Measurements from ENCODE around the gene MRTFB. TPM values are rescaled to one million over a fixed set of nuclear protein-coding genes. Genes with fewer than 3 reads are reported as not detected.

MRTFB gene
- total RNA-seq, 1 experiment from 2014 or later = 29.5 TPM

GRCh38 chr16:14095883-14096551 is 24.9 kb downstream of the MRTFB start:
- Mint-ChIP-seq H3K36me3 (ENCODE audit: insufficient read depth, unreplicated experiment) (peaks cover 7% of the 10 kb centered on the region), H3K27me3 (ENCODE audit: insufficient read depth, unreplicated experiment) (no peaks in the 10 kb centered on the region), H3K4me1 (ENCODE audit: low read depth, unreplicated experiment) (peaks cover 21% of the 10 kb centered on the region), H3K9me3 (ENCODE audit: unreplicated experiment) (no peaks in the 10 kb centered on the region), H3K27ac (ENCODE audit: unreplicated experiment) (no peak overlapping the region), H3K4me3 (ENCODE audit: unreplicated experiment) (no peak overlapping the region)
- Histone ChIP-seq H3K27me3 (replicated peaks; ENCODE audit: control insufficient read depth, insufficient read depth, low read length) (no peaks in the 10 kb centered on the region), H3K4me3 (ENCODE audit: low read depth, low read length) (no peak overlapping the region), H3K36me3 (ENCODE audit: control insufficient read depth, insufficient read depth, low read length) (no peaks in the 10 kb centered on the region), H3K4me1 (peaks cover 42% of the 10 kb centered on the region), H3K9me3 (no peaks in the 10 kb centered on the region)
- no peak for DNase-seq
- intact Hi-C loops (cut with micrococcal nuclease; ENCODE audit: unreplicated experiment) = loop anchor here (10.0 kb wide), 1 partner anchor 89 kb away; no protein-coding TSS in a partner anchor
- POLR2A ChIA-PET = no interaction called here
- TF ChIP-seq CTCF (IDR thresholded peaks at IDR 0.05; ENCODE audit: insufficient read depth in 1 of 2, low read depth in 1 of 2, low read length in 1 of 2, severe bottlenecking in 1 of 2, unreplicated experiment in 1 of 2) = no peak
- BruUV-seq (replicated peaks) = no TSS peak
- CTCF ChIA-PET = interaction anchor here (1.4 kb wide), 1 partner anchor 172 kb away, joined by 3 read pairs; no protein-coding TSS in a partner anchor

GRCh38 chr16:14097182-14097959 is 26.3 kb downstream of the MRTFB start:
- TF ChIP-seq CTCF (IDR thresholded peaks at IDR 0.05; ENCODE audit: insufficient read depth in 1 of 2, low read depth in 1 of 2, low read length in 1 of 2, severe bottlenecking in 1 of 2, unreplicated experiment in 1 of 2) = no peak
- H3K4me1 ChIP-seq = peaks cover 46% of the 10 kb centered on the region
- POLR2A ChIA-PET = no interaction called here
- H3K27me3 Mint-ChIP-seq (ENCODE audit: insufficient read depth, unreplicated experiment) = no peaks in the 10 kb centered on the region
- no peaks in the 10 kb centered on the region for H3K27me3 ChIP-seq (replicated peaks; ENCODE audit: control insufficient read depth, insufficient read depth, low read length)
- DNase-seq = peak; percentile 55 to 78
- H3K4me3 Mint-ChIP-seq (ENCODE audit: unreplicated experiment) = peak overlapping the region; percentile 68
- no peaks in the 10 kb centered on the region for H3K9me3 Mint-ChIP-seq (ENCODE audit: unreplicated experiment)
- peak overlapping the region; percentile 78 for H3K27ac Mint-ChIP-seq (ENCODE audit: unreplicated experiment)
- CTCF ChIA-PET = interaction anchor here (1.4 kb wide), 1 partner anchor 174 kb away, joined by 3 read pairs; no protein-coding TSS in a partner anchor
- H3K36me3 ChIP-seq (ENCODE audit: control insufficient read depth, insufficient read depth, low read length) = no peaks in the 10 kb centered on the region
- H3K4me1 Mint-ChIP-seq (ENCODE audit: low read depth, unreplicated experiment) = peaks cover 26% of the 10 kb centered on the region
- H3K36me3 Mint-ChIP-seq (ENCODE audit: insufficient read depth, unreplicated experiment) = peaks cover 7% of the 10 kb centered on the region
- H3K4me3 ChIP-seq (ENCODE audit: low read depth, low read length) = 0 out of 2 replicates have a peak overlapping the region, but pooled peaks have one; percentile 11
- H3K9me3 ChIP-seq = no peaks in the 10 kb centered on the region
- no TSS peak for BruUV-seq (replicated peaks)
- intact Hi-C loops (cut with micrococcal nuclease; ENCODE audit: unreplicated experiment) = loop anchor here (10.0 kb wide), 1 partner anchor 87 kb away; no protein-coding TSS in a partner anchor

- intact Hi-C loops (cut with micrococcal nuclease; ENCODE audit: unreplicated experiment) = loop anchor here (10.0 kb wide), 1 partner anchor 87 kb away; no protein-coding TSS in a partner anchor
- DNase-seq = no peak
- Histone ChIP-seq H3K4me3 (ENCODE audit: low read depth, low read length) (no peak overlapping the region), H3K9me3 (no peaks in the 10 kb centered on the region), H3K4me1 (peaks cover 46% of the 10 kb centered on the region), H3K27me3 (replicated peaks; ENCODE audit: control insufficient read depth, insufficient read depth, low read length) (no peaks in the 10 kb centered on the region), H3K36me3 (ENCODE audit: control insufficient read depth, insufficient read depth, low read length) (no peaks in the 10 kb centered on the region)
- Mint-ChIP-seq H3K27me3 (ENCODE audit: insufficient read depth, unreplicated experiment) (no peaks in the 10 kb centered on the region), H3K4me1 (ENCODE audit: low read depth, unreplicated experiment) (peaks cover 31% of the 10 kb centered on the region), H3K9me3 (ENCODE audit: unreplicated experiment) (no peaks in the 10 kb centered on the region), H3K36me3 (ENCODE audit: insufficient read depth, unreplicated experiment) (peaks cover 7% of the 10 kb centered on the region), H3K27ac (ENCODE audit: unreplicated experiment) (peak overlapping the region; percentile 78), H3K4me3 (ENCODE audit: unreplicated experiment) (peak overlapping the region; percentile 68)
- ChIA-PET CTCF (no interaction called here), POLR2A (no interaction called here)
- no peak for TF ChIP-seq CTCF (IDR thresholded peaks at IDR 0.05; ENCODE audit: insufficient read depth in 1 of 2, low read depth in 1 of 2, low read length in 1 of 2, severe bottlenecking in 1 of 2, unreplicated experiment in 1 of 2)
- no TSS peak for BruUV-seq (replicated peaks)
Observed at GRCh38 chr16:14098081-14098480, 27.0 kb downstream of the MRTFB start.
